HG02852 (cell line): ENCODE data around the gene RHEB.

ENCODE experiments used
- ATAC-seq: cut with Tn5 transposase; IDR thresholded peaks from one replicate; pipeline ENCODE4 v1.9.1; 2021; ENCODE audit warnings: mild to moderate bottlenecking, moderate library complexity; ENCODE audit not compliant: unreplicated experiment

RHEB gene, protein sequence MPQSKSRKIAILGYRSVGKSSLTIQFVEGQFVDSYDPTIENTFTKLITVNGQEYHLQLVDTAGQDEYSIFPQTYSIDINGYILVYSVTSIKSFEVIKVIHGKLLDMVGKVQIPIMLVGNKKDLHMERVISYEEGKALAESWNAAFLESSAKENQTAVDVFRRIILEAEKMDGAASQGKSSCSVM

DNA sequence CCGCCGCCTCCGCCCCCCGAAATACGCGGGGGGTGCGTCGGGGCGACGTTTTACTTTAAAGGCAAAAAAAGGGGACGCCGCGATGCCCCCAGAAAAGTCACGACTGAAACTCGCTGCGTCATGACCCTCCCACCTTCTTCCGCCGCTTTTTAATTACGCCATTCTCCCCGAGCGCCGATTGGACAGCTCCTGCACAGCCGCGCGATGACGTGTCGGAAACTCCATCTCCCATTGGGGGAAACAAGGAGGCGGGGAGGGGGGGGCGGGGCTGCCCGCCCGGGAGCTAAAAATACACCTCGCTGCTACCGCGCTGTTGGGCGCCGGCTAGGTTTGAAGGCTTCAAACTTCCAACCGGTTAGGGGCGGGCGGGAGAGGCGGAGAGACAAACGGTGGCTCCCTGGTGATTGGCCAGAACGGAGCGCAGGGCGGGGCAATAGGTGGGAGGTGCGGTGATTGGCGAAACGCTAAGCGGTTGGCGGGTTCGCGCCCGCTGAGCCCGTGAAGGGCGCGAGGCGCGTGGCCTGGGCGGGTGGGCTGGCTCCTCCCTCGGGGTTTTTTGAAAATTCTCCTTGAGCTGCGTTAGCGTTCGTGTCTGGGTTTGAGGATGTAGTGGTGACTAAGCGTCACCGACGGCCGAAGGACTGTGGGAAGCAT is at the start of gene RHEB:
Gene RHEB, minus strand, starts transcription at position 131 of the 654 bp plus-strand sequence. CDS start 384 bp downstream, outside the sequence.
- ATAC-seq, result peak; percentile 76

DNA sequence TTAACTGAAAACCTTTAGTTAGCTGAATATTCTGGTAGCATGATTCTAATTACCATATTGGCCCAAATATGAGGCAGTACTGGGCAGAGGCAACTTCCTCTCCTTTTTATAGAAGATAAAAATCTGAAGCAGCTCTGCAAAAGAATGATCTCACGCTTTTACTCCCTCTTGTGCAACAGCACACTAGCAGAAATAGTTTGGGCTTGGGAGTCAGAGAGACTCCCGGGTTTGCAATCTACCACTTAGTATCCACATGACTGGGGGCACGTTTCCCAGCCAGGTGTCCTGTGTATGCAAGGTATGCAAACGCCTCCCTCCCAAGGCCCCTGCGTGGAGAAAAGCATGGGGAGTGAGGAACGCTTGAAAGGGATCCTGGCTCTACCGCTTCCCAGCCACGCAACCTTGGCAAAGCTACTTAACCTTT is 47.2 kb upstream of the RHEB start:
- no peak for ATAC-seq

DNA sequence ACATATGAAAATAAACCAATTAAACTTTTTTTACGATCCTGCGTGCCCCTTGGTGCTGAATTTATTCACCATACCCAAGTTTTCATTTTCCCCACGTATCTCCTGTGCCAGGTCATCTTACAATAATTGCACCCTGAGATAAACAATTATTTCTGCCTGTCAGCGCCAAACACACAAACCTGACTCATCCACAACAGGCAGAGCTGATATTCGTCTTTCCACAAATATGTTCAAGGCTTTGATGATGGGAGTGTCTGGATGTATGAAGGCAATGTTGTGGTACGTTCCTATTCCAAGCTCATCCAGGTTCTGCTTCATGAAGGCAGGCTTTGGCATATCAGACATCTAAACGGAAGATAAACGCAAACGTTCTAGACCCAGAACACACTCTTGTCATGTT is 45.8 kb upstream of the RHEB start:
- no peak for ATAC-seq

DNA sequence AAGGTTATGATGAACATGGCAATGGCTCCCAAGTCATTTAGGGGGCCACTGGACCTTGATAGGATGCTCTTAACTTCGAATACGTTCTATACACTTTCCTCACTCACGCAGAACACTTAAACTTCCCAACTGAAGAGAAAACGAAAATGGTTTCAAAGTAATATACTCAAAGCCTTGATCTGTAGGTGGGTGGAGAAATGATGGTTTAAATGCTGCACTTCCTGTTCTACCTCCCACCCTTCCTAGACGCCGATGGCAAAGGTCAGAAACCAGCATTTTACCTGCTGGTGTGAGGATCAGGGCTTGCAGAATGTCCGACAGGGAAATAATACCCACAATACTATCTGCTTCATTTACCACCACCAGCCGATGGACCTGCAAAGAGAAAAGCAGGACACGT is 40.5 kb upstream of the RHEB start:
- ATAC-seq, result no peak

DNA sequence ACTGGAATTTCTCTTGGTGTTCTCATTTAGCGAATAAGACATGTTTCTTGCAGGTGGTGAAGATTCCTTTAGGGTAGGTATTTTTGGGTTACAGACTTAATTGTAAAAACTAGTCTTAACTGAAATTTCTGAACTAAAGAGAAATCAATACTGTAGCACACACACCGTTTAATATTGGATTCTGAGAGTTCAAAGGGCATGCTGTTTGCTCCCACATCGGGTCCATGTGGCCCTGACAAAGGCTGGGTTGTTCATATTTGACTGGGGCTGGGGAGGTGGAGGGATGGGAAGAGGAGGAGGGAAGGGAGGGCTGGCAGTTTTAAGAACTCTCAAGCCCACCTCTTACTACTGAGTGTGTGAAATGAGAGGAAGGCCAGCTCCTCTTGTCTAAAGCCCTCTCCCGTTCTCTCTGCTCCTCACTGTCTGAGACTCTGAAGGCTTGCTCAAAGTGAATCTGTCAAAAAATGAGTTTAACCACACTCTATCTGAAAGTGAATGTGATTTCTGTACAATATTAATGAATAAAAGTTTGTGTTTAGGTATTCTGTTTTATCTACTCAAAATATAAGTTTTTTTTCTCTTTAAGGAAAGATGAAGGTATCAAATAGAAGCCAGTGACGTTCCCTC is 40.0 kb upstream of the RHEB start:
- ATAC-seq, result no peak

DNA sequence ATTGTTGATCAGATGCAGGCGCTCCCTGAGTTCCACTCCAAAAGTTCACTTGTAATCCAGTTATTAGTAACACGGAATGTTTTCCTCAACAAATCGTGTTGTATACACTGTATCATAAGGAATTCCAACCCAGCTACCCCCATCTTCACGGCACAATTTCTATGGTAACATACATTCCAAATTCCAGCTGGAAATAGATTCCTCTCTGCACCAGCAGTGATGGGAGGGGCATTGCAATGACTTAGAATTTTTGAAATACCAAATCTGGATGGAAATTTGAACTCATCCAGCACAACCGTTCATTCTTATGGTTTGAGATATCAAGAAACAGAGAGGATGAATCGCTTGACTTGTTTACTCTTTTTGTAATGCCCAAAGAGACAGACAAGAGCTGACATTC is 38.9 kb upstream of the RHEB start:
- no peak for ATAC-seq

DNA sequence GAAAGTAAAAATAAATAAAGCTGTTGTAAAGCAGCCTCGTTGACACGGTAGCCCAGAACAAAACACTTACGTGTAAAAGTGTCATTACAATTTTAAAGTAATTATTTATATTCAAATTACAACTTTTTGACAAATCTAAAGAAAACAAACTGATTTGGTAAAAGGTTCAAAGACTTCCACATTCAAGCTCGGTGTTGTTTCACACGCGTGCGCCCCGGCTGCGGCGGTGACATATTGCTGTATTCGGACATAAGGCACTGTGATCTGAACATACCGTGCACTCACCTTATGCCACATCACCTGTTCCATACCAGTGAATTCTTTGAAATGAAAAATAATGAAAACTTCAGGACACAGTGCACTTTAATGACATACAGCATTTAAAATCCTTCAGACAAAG is 36.9 kb upstream of the RHEB start:
- ATAC-seq, result no peak

DNA sequence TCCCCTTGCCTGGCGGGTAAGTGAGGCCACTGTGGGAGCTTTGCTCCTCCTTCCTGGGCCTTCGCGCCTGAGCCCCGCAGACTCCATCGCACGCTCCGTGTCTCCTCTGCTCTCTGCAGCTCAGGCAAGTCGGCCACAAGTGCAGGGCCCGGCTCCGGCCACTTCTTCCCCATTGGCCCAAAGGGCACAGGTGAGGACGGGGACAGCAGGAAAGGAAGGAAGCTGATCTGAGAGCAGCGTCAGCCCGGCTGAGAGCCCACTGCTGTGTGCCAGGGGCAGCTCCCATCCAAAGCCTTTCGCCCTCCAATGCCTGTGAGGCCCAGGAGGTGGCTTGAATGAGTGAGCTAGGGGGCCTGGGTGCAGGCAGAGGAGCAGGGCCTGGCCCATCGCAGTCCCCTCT is 33.7 kb upstream of the RHEB start:
- no peak for ATAC-seq

DNA sequence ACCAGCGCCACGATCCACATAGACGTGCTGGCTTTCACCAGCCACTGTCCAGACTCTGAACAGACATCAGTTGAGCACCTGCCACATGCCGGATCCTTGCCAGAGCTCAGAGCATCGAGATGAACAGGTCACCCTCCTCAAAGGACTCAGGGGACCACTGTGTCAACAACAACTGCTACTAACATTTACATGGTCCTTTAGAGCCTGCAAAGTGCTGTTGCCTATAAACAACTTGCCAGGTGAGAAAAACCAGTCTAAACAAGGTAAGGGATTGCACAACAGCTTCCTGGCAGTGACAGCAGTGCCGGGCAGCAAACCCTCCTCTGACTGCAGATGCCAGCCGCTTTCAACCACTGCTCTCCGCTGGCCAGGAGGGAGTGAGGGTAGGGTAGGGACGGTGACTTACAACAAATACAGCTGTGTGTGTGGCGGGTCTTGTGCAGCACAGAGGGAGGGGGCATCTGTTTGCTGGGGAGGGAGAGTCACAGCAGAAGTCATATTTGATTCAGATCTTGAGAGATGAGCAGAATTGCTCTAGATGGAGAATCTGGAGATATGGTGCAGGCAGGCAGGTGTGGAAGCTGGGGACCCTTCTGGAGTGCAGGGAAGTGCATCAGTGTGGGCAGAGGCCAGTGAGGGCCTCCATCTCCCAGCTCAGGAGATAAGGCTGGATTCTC is 32.8 kb upstream of the RHEB start:
- ATAC-seq, result no peak

DNA sequence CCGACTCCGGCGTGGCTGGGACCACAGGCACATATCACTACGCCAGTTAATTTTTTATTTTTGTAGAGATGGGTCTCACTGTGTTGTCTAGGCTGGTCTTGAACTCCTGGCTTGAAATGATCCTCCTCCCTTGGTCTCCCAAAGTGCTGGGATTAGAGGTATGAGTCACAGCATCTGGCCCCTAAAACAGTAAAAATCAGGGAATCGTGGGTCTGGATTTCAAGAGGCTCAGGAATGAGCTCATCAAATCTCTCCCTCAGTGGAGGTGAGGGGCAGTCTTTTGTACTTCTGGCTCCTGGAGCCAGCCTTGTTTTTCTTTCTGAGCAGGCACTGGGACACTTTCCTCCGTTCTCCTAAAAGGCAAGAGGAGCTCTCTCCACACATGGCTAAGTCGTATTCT is 32.1 kb upstream of the RHEB start:
- no peak for ATAC-seq

DNA sequence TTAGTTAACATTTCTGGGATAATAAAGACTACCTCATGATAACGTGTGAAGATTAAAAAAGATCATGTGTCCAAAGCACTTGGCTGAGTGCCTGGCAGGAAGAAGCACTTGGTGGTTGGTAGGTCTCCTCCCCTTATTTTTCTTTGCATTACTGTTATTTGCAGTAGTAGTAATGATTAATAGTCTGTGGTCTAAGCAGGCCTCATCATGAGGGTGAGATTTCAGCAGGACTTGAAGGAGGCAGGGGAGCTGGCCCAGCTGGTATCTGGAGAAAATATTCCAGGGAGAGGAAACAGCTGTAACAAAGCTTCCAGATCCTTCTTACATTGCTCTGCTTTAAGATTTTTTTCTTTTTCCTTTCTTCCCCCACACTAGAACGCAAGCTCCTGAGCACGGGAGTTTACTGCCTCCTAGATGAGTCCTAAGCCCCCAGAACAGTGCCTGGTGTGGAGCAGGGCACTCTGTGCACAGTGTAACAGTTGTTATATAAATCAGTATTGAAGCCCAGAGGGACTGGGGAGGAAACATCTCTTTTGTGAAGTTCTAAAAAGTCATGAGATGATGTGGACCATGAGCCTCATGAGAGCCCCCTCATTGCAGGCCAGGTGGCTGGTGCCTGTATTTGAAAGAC is 31.1 kb upstream of the RHEB start:
- no peak for ATAC-seq

DNA sequence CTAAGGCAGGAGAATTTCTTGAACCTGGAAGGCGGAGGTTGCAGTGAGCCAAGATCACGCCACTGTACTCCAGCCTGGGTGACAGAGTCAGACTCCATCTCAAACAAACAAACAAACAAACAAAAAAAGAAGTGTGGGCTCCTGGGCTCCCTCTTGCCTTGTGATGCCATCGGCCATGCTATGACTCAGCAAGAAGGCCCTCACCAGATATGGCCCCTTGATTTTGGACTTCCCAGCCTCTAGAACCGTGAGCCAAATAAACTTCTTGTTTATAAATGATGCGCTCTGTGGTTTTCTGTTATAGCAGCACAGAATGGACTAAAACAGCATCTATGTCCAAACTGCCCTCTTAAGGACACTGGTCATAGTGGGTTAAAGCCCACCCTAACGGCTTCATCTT is 29.9 kb upstream of the RHEB start:
- ATAC-seq, result no peak

DNA sequence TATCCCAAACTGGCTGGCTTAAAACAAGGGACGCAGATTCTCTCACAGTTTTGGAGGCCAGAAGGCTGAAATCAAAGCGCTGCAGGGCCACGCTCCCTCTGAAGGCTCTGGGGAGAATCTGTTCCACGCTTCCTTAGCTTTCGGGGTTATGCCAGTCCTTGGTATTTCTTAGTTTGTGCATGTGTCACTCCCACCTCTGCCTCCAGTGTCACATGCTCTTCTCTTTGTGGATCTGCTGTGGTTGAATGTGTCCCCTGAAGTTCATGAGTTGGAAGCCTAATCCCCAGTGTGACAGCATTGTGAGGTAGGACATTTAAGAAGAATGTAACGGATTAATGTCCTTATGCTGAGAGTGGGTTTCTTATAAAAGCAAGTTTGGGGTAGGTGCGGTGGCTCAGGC is 29.4 kb upstream of the RHEB start:
- no peak for ATAC-seq

DNA sequence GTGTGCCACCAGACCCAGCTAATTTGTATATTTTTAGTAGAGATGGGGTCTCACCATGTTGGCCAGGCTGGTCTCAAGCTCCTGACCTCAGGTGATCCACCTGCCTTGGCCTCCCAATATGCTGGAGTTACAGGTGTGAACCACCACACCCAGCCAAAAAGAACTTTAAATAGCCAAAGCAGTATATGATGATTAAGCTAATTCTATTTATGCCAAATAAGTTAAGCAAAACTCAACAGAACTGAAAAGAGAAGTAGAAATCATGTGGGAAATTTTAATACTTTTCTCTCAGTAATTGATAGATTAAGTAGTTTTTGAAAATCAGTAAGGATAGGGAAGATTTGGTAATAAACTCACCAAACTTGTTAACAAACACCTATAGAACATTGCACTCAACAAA is 24.5 kb upstream of the RHEB start:
- no peak for ATAC-seq

DNA sequence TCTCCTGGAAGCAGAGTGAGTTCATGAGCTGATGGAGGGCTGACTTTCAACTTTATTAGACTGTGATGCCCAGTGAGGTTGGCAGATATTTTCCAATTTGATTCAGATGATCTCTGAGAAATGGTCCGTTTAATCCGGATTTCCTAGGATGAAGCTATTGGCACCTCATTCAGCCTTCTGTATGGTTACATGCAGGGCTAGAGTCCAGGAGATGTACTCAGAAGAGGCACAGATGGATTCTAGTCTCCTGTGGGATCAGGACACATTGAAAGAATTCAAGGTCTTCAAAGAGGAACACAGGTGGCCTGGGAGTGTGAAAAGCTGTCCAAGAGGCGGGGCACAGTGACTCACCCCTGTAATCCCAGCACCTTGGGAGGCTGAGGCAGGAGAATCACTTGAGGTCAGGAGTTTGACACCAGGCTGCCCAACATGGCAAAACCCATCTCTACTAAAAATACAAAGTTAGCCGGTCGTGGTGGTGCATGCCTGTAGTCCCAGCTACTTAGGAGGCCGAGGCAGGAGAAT is 23.0 kb upstream of the RHEB start:
- no peak for ATAC-seq

DNA sequence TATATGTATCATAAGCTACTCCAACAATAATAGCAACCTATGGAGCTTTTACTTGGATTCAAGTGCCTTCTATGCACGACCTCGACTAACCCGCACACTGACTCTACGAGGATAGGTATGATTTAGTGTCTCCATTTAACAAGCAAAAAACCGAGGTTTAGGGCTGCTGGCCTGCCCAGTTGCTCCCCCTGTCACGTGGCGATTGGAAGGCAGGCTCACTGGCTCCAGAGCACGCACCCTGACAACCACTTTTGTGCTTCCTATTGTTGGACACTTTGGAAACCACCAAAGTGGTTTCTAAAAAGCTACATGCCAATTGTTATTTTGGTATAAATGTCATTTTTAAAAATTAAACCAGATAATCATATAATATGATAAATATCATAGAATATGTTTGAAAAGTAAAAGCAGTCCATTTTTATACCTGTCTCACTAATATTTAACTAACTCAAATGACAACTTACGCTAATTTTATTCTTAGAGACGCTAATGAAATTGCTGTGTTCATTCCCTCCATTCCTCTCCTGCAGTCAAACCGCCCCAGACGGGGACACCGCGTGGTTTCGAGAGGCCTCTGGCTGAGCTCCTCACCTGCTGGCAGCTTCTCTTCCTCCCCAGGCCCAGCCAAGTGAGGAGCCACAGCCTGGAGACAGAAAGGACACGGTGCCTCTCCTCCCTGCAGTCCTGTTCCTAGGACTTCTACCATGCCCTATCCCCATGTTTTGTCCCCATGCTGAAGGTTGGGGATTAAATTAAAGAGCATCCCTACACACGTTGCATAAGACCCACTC is 22.2 kb upstream of the RHEB start:
- no peak for ATAC-seq

DNA sequence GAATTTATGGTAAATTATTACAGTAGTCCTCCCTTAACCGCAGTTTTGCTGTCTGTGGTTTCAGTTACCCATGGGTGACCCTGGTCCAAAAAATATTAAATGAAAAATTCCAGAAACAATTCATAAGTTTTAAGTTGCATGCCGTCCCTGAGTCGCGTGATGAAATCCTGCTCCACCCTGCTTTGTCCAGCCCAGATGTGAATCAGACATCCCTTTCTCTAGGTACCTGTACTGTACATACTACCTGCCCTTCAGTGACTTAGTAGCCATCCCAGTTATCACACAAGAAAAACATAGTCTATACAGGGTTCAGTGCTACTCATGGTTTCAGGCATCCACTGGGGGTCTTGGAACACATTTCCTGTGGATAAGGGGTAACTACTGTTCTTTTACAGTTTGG is 20.5 kb upstream of the RHEB start:
- no peak for ATAC-seq

DNA sequence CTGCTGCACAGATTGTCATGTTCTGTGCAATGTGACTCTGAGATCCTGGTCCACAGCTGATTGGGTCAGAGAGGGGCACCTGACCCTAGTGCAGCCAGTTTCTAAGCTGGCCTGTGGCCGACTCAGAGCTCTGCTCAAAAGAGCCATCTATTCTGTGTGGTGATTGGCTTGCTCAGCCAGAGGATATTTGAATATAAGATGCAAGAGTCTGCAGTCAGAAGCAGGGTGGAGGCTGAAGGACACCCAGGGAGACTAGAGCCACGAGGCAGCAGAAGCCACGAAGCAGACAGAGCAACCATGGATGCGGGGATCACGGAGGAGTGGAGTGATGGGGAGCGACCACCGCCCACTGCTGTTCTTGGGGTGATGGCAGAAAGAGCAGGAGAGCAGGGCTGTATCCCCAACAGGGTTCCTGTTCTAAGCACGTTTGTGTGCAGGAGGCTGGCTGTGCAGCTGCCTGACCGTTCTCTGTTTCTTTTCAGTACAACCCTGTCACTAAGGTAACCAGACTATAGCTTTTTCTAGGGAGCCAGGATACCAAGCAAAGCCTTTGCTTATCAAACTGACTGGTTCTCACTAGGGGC is 19.5 kb upstream of the RHEB start:
- ATAC-seq, result peak; percentile 86

DNA sequence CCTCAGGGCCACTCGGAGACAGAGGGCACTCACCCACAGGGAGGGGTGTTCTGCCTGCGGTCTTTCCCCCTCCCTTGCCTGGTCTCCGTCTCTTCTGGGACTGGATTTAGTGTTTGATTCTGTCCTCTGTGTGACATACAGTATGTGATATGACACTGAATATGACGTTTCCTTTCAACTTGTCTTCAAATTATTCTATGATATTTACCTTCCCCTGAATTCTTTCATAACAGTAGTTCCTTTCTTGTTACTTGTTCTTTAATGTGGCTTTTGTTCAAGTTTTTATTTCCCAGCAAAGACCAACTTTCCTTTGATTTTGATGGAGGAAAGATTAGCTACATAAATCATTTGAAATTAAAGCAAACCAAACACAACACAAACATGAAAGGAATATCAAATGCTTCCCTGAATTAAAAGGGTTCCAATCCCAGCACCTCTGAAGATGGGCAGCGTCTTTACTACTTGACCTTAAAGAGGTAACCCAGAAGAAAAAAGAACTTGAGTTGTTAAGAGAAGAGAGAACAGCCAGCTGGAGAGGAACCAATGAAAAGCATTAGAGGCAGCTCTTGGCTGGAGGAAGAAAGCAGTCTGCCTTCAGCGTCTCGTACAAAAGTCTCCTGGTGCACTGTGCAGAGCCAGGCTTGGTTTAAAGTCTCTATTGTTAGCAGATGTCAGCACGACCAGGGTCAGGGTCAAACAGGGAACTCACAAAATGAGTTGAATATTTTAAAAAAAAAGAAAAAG is 18.3 kb upstream of the RHEB start:
- ATAC-seq, result no peak
